Measurements from ENCODE around the gene SH3RF2.

SH3RF2 gene

DNA sequence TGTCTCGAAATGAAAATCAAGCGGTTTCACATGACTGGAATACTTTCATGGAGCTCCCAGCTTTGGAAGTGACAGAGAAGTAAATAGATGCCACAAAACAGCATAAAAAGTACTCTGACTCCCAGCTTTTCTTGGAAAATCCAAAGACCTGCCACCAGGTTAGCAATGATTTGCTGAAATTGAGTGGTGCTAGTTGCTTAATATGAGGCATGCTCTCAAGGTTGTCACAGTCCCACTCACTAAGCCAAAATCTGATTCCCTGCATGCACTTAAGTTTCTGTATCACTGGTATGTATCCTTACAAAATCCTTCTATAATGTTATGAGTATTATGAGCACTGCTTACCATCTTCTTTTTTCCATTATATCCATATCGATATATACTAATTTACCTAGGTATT, 13.0 kb upstream of the SH3RF2 start:
- DNase-seq, result no peak

GRCh38 chr5:145924849-145925248, 11.5 kb upstream of the SH3RF2 start:
- no peak for DNase-seq

DNA sequence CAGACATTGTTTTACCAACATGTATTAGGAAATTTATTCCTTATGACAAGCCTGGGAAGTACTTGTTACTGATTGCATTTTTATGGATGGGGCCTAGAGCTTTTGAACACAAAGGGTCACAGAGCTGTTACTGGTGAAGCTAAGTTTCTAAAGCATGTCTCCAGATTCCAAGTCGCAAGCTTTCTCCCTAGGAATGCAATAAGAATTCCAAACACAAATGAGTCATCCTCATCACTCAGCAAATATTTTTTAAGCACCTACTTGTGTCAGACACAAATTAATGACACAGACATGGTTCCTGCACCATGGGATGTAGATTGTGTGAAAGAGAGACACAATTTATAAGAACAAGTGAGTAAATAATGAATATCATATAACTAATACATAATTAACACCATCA, 11.0 kb upstream of the SH3RF2 start:
- no peak for DNase-seq

DNA sequence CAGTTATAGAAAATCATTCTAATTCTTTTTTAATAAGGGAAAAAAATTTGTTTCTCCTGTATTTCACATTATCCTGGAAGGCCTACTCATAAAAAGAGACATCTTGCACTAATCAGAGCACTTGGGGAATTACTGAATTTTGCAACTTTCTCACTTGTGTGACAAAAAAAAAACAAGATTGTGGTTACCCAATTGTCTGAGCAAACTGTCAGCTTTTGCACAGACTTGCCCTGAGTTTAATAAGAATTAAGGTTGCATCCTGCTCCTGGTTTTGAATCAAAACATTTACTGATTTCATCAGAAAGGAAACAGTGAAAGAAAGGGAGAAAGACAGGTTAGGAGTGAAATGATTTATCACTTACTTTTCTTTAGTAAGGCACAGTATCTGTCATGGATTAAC, 10.6 kb upstream of the SH3RF2 start:
- no peak for DNase-seq

GRCh38 chr5:145931718-145932117, 4.7 kb upstream of the SH3RF2 start:
- no peak for DNase-seq

DNA sequence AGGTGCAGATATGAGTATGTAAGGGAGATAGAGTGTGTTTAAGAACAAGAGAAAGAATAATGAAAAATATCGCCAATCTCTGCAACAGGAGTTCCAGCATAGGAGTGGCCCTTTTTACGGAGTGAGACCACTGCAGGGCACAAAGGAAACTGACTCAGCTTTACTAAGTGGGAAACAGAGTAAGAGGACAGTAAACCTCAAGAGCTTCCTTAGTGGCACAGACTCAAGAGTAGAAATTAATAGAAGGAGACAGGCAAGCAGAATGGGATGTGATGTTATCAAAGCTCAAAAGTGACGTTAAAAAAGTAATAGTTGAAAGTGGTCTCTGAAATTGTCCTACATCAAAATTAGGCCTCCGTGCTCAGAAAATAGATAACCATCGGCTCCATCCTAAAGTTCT, 2.1 kb upstream of the SH3RF2 start:
- no peak for DNase-seq

DNA sequence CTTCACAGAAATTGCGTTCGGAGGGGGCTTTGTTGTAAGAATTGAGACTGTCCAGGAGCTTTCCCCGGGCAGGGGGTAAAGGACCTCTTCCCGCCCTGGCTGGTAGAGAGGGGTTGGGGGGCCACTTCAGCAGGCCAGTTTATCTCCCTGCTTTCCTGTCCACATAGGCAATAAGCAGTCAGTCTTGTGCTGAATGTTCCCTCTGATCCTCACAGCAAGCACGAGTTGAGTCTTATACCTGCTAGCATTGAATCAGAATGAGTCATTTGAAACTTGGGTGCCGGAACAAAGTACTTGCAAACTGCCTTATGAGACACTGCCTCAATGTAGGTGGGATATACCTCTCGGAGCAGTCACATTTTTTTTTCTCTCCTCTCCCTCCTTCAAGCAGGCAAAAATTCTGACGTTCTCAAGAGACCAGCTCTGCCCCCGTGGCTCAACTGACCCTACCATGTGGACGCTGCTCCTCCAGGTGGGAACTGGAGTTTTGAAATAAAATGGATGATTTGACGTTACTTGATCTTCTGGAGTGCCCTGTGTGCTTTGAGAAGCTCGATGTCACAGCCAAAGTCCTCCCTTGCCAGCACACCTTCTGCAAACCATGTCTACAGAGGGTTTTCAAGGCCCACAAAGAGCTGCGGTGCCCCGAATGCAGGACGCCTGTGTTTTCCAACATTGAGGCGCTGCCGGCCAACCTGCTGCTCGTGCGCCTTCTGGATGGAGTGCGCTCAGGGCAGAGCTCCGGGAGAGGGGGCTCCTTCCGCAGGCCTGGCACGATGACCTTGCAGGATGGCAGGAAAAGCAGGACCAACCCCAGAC, 1.3 kb downstream of the SH3RF2 start:
- no peak for DNase-seq

GRCh38 chr5:145938776-145939539, 2.6 kb downstream of the SH3RF2 start:
- DNase-seq, result no peak

DNA sequence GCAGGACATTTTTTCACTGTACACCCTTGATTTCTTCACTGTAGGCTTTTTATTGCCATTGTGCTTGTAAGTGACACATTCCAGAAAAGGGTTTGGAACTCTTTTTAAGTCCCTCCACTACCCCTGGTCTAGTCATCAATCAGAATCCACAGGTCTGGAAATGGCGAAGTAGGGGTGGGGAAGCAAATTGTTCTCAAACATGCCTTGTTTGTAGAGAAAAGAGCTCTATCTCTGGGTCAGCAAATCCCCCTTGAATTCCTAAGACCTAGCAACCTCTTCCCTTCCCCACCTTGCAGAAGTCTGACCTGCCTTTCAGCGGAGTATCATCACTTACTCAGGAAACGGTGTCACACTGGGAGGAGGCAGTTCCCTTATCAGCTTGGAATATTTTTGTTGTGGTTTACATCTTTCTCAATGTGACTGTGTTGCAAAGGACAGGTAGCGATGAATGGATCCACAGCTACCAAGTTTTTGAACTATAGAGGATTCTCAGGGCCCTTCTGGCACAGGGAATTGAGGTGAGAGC, 3.2 kb downstream of the SH3RF2 start:
- no peak for DNase-seq

GRCh38 chr5:145941096-145941447, 4.7 kb downstream of the SH3RF2 start:
- DNase-seq, result no peak

- DNase-seq, result no peak
These were observed 5.2 kb downstream of the SH3RF2 start for GRCh38 chr5:145941448-145942130.

DNA sequence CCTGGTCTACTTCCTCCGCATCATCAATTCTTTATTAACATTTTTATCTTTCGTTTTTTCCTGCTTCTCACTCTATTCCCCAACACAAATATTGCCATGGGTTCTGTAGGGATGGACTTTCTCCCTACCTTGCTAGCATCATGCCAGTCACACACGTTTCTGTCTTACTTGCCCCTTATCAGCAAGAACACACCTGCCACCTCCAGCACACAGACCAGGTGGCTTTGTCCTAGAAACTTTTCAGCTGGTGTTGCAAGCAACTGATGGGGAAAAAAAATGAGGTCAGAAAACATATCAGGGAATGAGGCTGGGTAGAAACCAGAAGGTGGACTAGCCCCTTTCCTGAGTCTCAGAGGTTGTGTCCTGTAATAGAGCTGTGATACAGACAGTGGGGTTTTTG, 5.8 kb downstream of the SH3RF2 start:
- DNase-seq, result no peak

GRCh38 chr5:145942749-145943148, 6.4 kb downstream of the SH3RF2 start:
- no peak for DNase-seq

DNA sequence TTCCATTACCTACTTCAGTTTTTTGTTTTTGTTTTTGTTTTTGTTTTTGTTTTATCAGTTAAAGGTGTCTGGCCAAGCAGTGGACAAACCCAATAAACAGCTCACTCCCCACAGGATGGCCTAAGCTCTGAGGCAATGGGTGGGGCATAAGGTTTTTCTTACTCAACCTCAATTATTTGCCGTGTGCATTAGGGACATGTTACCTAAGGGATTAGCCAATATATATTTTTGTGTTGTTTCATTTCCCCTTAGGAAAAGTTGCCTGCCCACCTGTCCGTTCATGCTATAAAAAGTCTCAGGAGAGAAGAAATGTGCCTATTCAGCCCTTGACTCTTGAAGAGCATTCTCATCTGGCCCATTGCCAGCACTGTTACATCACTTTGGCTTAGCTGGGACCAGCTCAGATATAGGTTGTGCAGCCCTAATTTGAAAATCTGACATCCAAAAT, 7.3 kb downstream of the SH3RF2 start:
- no peak for DNase-seq

DNA sequence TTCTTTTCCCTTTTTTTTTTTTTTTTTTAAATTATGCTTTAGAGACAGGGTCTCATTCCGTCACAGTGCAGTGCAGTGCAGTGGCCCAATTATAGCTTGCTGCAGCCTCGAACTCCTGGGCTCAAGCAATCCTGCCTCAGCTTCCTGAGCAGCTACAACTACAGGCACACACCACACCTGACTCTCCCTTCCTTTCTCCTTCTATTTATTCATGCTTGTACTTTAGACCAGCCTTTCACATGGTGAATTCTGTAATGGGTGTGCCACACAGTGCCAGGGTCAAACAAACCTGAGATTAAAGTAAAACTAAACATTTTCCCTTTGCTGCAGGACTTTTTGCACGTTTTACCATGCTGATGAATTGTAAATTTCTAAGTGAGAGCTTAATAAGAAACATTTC, 8.0 kb downstream of the SH3RF2 start:
- no peak for DNase-seq

DNA sequence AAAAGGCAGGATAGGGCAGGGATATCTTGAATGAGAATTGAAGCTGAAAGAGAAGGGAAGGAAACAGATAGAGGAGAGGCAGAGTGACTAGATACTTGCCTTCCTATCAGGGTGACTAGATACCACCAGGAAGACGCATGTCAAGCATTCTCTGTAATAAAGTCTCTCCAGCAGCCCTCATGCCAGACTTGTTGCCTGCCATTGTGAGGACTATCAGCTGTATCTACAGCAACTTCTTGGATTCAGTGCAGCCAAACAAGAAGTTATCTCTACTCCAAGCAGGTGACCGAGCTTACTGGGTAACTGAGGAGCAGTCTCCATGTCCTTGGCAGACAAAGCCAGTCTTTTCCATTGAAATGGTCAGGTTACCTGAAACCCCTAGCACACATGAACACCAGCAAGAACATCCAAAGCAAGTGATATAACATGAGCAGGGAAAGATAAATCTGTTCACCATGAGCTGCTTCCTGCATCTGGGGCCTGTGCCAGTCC, 9.3 kb downstream of the SH3RF2 start:
- DNase-seq, result no peak

DNA sequence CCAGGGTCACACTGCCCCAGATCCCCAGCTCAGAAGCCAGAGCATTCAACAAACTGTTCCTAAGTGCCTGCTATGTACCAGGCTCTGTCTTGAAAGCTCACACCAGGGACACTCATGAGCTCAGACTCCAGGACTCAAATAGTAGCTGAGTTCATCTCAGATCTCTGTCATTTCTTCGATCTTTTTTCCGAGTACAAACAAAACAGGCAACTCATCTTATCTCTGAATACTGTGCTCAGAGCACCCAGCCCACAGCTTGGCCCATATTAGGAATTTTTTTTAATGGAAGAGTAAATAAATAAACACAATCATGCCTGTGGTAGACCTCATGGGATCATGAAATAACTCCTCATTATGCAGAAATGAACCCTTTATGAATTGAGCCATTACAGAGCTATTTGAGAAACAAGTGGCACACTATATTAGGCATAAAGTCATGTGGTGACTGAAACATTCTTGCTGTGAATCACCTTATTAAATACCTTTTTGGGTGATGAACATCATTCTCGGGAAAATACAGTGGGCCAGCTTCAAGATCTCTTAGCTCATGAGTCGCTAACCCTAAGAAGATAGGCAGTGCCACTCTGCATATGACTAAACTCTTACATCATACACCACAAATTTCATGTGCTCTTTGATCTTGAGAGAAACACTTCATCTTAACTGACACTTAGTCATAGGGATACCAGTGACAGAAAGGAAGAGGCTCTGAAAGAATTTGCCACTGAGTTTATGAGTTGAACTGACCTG, 9.9 kb downstream of the SH3RF2 start:
- no peak for DNase-seq

- DNase-seq, result no peak
These were observed 11.2 kb downstream of the SH3RF2 start for GRCh38 chr5:145947581-145947980.

GRCh38 chr5:145948047-145948446, 11.7 kb downstream of the SH3RF2 start:
- no peak for DNase-seq

GRCh38 chr5:145948921-145949320, 12.5 kb downstream of the SH3RF2 start:
- no peak for DNase-seq

- DNase-seq, result no peak
These were observed 13.1 kb downstream of the SH3RF2 start for GRCh38 chr5:145949474-145949873.

GRCh38 chr5:145951071-145951470, 14.7 kb downstream of the SH3RF2 start:
- no peak for DNase-seq

- no peak for DNase-seq
These were observed 16.8 kb downstream of the SH3RF2 start for GRCh38 chr5:145953202-145953601.
